Activated CD4-positive, alpha-beta T cell treated with anti-CD3 and anti-CD28 coated beads for 4 hours (primary cell): ENCODE measurements around the gene TSSK2.

Source experiments
- DNase-seq, 2 donors: peaks; one replicate each; pipeline ENCODE4 v3.0.0-alpha.2; 2020

The TSSK2 gene

GRCh38 chr22:19125474-19126308, 5.4 kb upstream of the TSSK2 start:
- DNase-seq, result no peak

- DNase-seq, result no peak
These were observed 4.5 kb upstream of the TSSK2 start for GRCh38 chr22:19126309-19127273.

GRCh38 chr22:19127329-19128008, 3.6 kb upstream of the TSSK2 start:
- no peak for DNase-seq

GRCh38 chr22:19128009-19128401, 3.1 kb upstream of the TSSK2 start:
- no peak for DNase-seq

GRCh38 chr22:19128946-19129727, 2.0 kb upstream of the TSSK2 start:
- no peak for DNase-seq

- DNase-seq, result no peak
These were observed 1.2 kb upstream of the TSSK2 start for GRCh38 chr22:19129871-19130270.

- DNase-seq, result no peak
These were observed 542 bp downstream of the TSSK2 start for GRCh38 chr22:19131685-19132015.

GRCh38 chr22:19132153-19132552, 1.0 kb downstream of the TSSK2 start:
- DNase-seq, result no peak

- no peak for DNase-seq
These were observed 1.7 kb downstream of the TSSK2 start for GRCh38 chr22:19132693-19133400.

- no peak for DNase-seq
These were observed 2.5 kb downstream of the TSSK2 start for GRCh38 chr22:19133561-19133960.

GRCh38 chr22:19134176-19134831, 3.2 kb downstream of the TSSK2 start:
- DNase-seq, result no peak

- DNase-seq, result no peak
These were observed 3.8 kb downstream of the TSSK2 start for GRCh38 chr22:19134874-19135273.

GRCh38 chr22:19136915-19137314, 5.8 kb downstream of the TSSK2 start:
- DNase-seq, result no peak

- DNase-seq, result no peak
These were observed 6.5 kb downstream of the TSSK2 start for GRCh38 chr22:19137384-19138216.

- DNase-seq, result no peak
These were observed 7.3 kb downstream of the TSSK2 start for GRCh38 chr22:19138217-19139000.

- DNase-seq, result no peak
These were observed 7.9 kb downstream of the TSSK2 start for GRCh38 chr22:19139001-19139356.

GRCh38 chr22:19139974-19140373, 8.9 kb downstream of the TSSK2 start:
- DNase-seq, result no peak

- DNase-seq, result no peak
These were observed 11.3 kb downstream of the TSSK2 start for GRCh38 chr22:19142394-19142793.

- no peak for DNase-seq
These were observed 12.1 kb downstream of the TSSK2 start for GRCh38 chr22:19143212-19143611.

- DNase-seq, result no peak
These were observed 12.9 kb downstream of the TSSK2 start for GRCh38 chr22:19143967-19144400.
